ENCODE measurements around the gene GMCL1.

Gene GMCL1

DNA sequence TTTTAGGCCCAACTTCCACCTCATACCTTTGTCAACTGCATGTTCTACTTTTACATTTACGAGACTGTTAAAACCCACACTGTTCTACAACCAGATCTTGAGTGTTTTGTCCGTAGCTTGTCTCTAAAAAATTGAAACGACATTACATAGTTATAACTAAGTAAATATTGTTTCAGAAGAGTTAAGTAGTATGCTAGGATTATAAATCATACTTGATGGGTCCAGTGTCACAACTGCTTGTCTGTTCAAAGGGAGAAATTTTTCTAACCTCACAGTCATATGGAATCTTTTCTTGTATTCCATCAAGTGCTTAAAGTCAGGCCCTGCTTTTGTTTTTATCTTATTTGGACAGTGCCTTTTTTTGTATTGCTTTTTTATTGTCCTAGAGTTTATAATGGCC, 4.3 kb downstream of the GMCL1 start:
- H3K4me3 ChIP-seq (ENCODE audit: low read depth in 1 of 2, low read length in 2 of 2) = no peak overlapping the region
- H3K27ac ChIP-seq (ENCODE audit: low read length) = no peak overlapping the region
- H3K27me3 ChIP-seq (ENCODE audit: low read depth, low read length) = no peaks in the 10 kb centered on the region
- H3K36me3 ChIP-seq (ENCODE audit: control insufficient read depth in 1 of 2, insufficient read depth in 2 of 2, low read length in 2 of 2) = no peaks in the 10 kb centered on the region
- H3K9me3 ChIP-seq (ENCODE audit: control insufficient read depth in 1 of 2, low read length in 2 of 2) = no peaks in the 10 kb centered on the region
- peaks cover 0 to 16% of the 10 kb centered on the region in 2 donors for H3K4me1 ChIP-seq (ENCODE audit: control insufficient read depth in 1 of 2, insufficient read depth in 2 of 2, low read length in 2 of 2)

DNA sequence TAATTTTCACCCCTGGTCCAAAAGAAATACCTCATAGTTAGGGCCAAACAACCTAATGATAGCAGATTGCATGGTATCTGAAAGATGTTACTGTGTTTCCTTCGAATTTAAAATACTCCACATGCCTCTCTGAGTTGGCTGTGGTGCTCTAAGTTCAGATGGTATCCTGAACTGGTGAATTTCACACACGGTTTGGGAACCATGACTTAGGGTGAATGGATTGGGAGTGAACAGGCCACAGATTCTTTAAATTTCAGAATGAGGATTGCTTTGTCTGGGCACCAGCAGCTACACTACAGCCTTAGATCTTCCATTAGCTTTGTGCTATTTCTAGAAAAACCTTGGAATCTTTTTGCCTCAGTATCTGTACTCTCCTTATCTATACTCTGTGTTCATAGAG, 6.2 kb downstream of the GMCL1 start:
- H3K4me1 ChIP-seq (ENCODE audit: control insufficient read depth in 1 of 2, insufficient read depth in 2 of 2, low read length in 2 of 2) = peaks cover 0 to 15% of the 10 kb centered on the region in 2 donors
- no peak overlapping the region for H3K27ac ChIP-seq (ENCODE audit: low read length)
- H3K36me3 ChIP-seq (ENCODE audit: control insufficient read depth in 1 of 2, insufficient read depth in 2 of 2, low read length in 2 of 2) = peaks cover 0 to 2% of the 10 kb centered on the region in 2 donors
- H3K4me3 ChIP-seq (ENCODE audit: low read depth in 1 of 2, low read length in 2 of 2) = no peak overlapping the region
- no peaks in the 10 kb centered on the region for H3K9me3 ChIP-seq (ENCODE audit: control insufficient read depth in 1 of 2, low read length in 2 of 2)
- H3K27me3 ChIP-seq (ENCODE audit: low read depth, low read length) = no peaks in the 10 kb centered on the region

DNA sequence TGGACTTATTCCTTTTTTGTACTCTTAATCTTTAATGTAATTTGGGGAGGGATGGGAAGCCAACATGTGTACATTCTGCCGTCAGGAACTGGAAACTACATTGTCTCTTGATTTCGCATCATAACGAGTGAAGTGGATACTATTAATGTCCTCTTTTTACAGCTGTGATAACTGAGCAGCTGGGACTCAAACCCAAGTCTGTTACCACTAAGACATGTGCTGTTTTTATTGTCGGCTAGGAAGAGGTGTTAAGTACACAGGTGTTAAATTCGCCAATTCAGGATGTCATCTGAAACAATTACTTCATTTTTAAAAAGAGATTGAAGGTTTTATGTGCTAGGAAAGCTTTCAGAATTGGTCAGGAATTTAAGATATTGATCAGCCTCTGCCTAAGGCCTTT, 6.9 kb downstream of the GMCL1 start:
- Histone ChIP-seq H3K27ac (ENCODE audit: low read length) (no peak overlapping the region), H3K9me3 (ENCODE audit: control insufficient read depth in 1 of 2, low read length in 2 of 2) (no peaks in the 10 kb centered on the region), H3K4me1 (ENCODE audit: control insufficient read depth in 1 of 2, insufficient read depth in 2 of 2, low read length in 2 of 2) (peaks cover 0 to 11% of the 10 kb centered on the region in 2 donors), H3K27me3 (ENCODE audit: low read depth, low read length) (no peaks in the 10 kb centered on the region), H3K4me3 (ENCODE audit: low read depth in 1 of 2, low read length in 2 of 2) (no peak overlapping the region), H3K36me3 (ENCODE audit: control insufficient read depth in 1 of 2, insufficient read depth in 2 of 2, low read length in 2 of 2) (peaks cover under 1 to 5% of the 10 kb centered on the region in 2 donors)

DNA sequence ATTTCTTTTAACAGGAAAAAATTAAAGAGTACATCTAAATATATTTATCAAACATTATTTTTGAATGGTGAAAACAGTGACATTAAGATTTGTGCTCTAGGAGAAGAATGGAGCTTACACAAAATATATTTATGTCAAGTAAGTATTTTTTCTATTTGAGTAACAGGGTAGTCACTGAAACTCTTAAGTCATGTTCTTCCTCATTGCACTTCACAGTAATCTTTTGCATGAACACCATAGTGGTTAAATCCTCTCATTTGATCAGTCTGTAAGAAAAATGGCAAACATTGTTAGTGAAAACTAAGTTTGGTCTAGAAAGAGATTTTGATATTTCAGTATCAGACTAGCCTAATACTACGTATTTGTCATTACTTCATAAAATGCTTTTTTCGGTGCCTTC, 8.1 kb downstream of the GMCL1 start:
- H3K9me3 ChIP-seq (ENCODE audit: control insufficient read depth in 1 of 2, low read length in 2 of 2) = no peaks in the 10 kb centered on the region
- no peak overlapping the region for H3K4me3 ChIP-seq (ENCODE audit: low read depth in 1 of 2, low read length in 2 of 2)
- peaks cover 7 to 10% of the 10 kb centered on the region in 2 donors for H3K36me3 ChIP-seq (ENCODE audit: control insufficient read depth in 1 of 2, insufficient read depth in 2 of 2, low read length in 2 of 2)

DNA sequence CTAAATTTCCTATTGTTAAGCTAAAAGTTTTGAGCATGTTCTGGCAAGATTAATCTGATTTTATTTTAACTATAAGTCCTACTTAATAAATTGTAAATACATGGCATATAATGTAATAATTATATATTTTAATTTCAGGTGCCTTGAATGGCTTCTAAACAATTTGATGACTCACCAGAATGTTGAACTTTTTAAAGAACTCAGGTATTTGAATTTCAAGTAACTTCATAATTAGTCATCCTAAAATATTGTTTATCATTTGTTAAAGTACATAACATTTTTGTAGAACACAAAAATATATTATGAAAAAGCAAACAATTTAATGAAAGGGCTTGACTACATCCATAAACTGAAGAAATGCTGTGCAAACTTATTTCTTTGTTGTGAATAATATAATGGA, 14.5 kb downstream of the GMCL1 start:
- Histone ChIP-seq H3K36me3 (ENCODE audit: control insufficient read depth in 1 of 2, insufficient read depth in 2 of 2, low read length in 2 of 2) (peaks cover 32 to 35% of the 10 kb centered on the region in 2 donors), H3K4me3 (ENCODE audit: low read depth in 1 of 2, low read length in 2 of 2) (no peak overlapping the region), H3K9me3 (ENCODE audit: control insufficient read depth in 1 of 2, low read length in 2 of 2) (no peaks in the 10 kb centered on the region), H3K27ac (ENCODE audit: low read length) (no peak overlapping the region), H3K27me3 (ENCODE audit: low read depth, low read length) (no peaks in the 10 kb centered on the region), H3K4me1 (ENCODE audit: control insufficient read depth in 1 of 2, insufficient read depth in 2 of 2, low read length in 2 of 2) (no peaks in the 10 kb centered on the region)

More for the DNA sequence above, 8.1 kb downstream of the GMCL1 start:
- Histone ChIP-seq H3K27ac (ENCODE audit: low read length) (no peak overlapping the region), H3K4me1 (ENCODE audit: control insufficient read depth in 1 of 2, insufficient read depth in 2 of 2, low read length in 2 of 2) (peaks cover 0 to 4% of the 10 kb centered on the region in 2 donors), H3K27me3 (ENCODE audit: low read depth, low read length) (no peaks in the 10 kb centered on the region)

DNA sequence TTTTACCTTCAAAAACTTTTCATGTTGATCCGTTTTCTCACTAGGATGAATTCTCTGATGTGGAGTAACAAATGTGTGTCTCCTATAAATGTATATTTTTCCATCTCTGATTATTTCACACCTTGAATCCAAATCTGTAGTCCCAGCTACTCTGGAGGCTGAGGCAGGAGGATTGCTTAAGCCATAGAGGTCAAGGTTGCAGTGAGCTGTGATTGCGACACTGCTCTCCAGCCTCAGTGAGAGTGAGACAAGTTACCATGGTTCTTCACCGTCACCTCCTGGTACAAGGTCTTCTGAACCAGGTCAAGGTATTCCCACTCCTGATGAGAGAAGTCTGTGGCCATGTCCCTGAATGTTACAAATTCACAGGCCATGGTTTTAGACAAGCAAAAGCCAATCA, 15.1 kb downstream of the GMCL1 start:
- H3K4me3 ChIP-seq (ENCODE audit: low read depth in 1 of 2, low read length in 2 of 2) = no peak overlapping the region
- H3K4me1 ChIP-seq (ENCODE audit: control insufficient read depth in 1 of 2, insufficient read depth in 2 of 2, low read length in 2 of 2) = no peaks in the 10 kb centered on the region
- peaks cover 30 to 37% of the 10 kb centered on the region in 2 donors for H3K36me3 ChIP-seq (ENCODE audit: control insufficient read depth in 1 of 2, insufficient read depth in 2 of 2, low read length in 2 of 2)
- no peak overlapping the region for H3K27ac ChIP-seq (ENCODE audit: low read length)
- H3K27me3 ChIP-seq (ENCODE audit: low read depth, low read length) = no peaks in the 10 kb centered on the region
- H3K9me3 ChIP-seq (ENCODE audit: control insufficient read depth in 1 of 2, low read length in 2 of 2) = no peaks in the 10 kb centered on the region

DNA sequence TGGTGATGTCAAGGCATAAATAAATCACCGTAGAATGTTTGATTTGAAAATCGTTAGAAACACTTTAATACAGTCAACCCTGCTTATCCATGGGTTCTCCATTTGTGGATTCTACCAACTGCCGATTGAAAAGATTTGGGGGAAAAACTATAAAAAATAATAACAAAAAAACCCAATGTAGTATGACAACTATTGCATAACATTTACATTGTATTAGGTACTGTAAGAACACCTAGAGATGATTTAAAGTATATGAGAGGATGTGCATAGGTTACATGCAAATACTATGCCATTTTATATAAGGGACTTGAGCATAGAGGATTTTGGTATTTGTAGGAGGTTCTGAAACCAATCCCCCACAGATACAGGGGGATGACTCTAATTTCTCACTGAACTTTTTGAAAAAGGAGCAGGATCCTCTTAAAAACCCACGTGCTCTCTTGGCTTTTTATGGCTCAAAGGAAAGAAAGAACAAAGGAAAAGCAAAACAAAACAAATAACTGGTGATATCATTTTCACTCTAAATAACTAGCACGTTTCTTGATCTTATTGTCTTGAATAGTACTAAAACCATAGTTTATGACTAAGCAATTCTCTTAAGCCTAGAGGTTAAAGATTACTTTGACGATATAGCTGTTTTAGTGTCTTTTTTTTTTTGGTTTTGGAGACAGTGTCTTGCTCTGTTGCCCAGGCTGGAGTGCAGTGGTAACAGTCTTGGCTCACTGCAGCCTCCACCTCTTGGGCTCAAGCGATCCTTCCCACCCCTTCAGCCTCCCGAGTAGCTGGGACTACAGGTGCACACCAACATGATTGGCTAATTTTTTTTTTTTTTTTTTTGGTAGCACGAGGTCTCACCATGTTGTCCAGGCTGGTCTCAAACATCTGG, 17.0 kb downstream of the GMCL1 start:
- H3K4me1 ChIP-seq (ENCODE audit: control insufficient read depth in 1 of 2, insufficient read depth in 2 of 2, low read length in 2 of 2) = no peaks in the 10 kb centered on the region
- no peaks in the 10 kb centered on the region for H3K27me3 ChIP-seq (ENCODE audit: low read depth, low read length)
- H3K4me3 ChIP-seq (ENCODE audit: low read depth in 1 of 2, low read length in 2 of 2) = no peak overlapping the region
- no peaks in the 10 kb centered on the region for H3K9me3 ChIP-seq (ENCODE audit: control insufficient read depth in 1 of 2, low read length in 2 of 2)
- no peak overlapping the region for H3K27ac ChIP-seq (ENCODE audit: low read length)
- H3K36me3 ChIP-seq (ENCODE audit: control insufficient read depth in 1 of 2, insufficient read depth in 2 of 2, low read length in 2 of 2) = peaks cover 26 to 43% of the 10 kb centered on the region in 2 donors

DNA sequence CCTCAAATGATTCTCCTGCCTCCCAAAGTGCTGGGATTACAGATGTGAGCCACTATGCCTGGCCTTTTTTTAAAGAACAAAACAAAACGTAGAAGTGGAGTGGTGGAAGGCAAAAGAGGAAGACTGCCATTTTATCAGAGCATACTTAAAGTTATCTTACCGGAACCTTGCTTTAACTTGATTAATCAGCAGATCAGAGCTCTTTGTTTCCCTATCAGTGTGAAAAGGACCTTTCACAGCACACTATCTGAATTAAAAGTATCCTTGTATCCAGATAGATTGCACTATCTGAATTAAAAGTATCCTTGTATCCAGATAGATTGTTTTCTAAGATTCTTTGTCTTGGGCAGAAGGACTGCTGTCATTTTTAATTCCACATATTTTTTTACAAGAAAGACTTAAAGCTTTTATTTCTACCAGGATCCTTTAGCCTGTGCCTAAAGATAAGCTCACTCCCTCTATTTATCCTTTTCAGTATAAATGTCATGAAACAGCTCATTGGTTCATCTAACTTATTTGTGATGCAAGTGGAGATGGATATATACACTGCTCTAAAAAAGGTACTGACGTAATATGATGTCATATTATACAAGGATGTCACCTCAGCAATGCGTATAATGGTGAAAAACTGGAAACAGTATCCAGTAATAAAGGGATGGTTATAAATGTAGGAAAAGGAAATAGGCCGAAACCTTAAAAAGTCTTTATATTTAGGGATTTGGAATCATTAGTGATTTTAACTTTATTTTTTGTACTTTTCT, 17.8 kb downstream of the GMCL1 start:
- no peaks in the 10 kb centered on the region for H3K9me3 ChIP-seq (ENCODE audit: control insufficient read depth in 1 of 2, low read length in 2 of 2)
- H3K27me3 ChIP-seq (ENCODE audit: low read depth, low read length) = no peaks in the 10 kb centered on the region
- no peak overlapping the region for H3K4me3 ChIP-seq (ENCODE audit: low read depth in 1 of 2, low read length in 2 of 2)
- H3K36me3 ChIP-seq (ENCODE audit: control insufficient read depth in 1 of 2, insufficient read depth in 2 of 2, low read length in 2 of 2) = peaks cover 27 to 37% of the 10 kb centered on the region in 2 donors
- no peak overlapping the region for H3K27ac ChIP-seq (ENCODE audit: low read length)
- no peaks in the 10 kb centered on the region for H3K4me1 ChIP-seq (ENCODE audit: control insufficient read depth in 1 of 2, insufficient read depth in 2 of 2, low read length in 2 of 2)

DNA sequence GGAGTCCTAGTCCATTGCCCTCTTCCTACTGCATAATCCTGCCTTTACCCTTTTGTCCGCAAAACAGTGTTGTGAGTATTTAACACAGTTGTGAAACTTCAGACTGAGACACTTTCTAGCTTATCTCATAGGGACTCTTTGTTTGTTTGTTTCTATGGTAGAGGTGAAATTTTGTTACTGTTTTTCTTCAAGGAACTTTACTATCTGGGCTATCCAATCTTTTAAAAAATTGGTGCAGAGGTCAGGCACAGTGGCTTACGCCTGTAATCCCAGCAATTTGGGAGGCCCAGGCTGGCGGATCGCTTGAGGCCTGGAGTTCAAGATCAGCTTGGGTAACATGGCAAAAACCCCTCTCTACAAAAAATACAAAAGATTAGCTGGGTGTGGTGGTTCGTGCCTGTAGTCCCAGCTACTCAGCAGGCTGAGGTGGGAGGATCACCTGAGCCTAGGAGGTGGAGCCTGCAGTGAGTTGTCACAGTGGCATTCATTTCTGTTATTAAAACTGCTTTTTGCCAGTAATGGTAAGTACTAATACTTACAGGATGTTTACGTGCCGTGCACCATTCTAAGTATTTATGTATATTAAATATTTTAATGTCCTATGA, 18.8 kb downstream of the GMCL1 start:
- Histone ChIP-seq H3K36me3 (ENCODE audit: control insufficient read depth in 1 of 2, insufficient read depth in 2 of 2, low read length in 2 of 2) (peaks cover 24 to 36% of the 10 kb centered on the region in 2 donors), H3K4me3 (ENCODE audit: low read depth in 1 of 2, low read length in 2 of 2) (no peak overlapping the region), H3K4me1 (ENCODE audit: control insufficient read depth in 1 of 2, insufficient read depth in 2 of 2, low read length in 2 of 2) (no peaks in the 10 kb centered on the region), H3K9me3 (ENCODE audit: control insufficient read depth in 1 of 2, low read length in 2 of 2) (no peaks in the 10 kb centered on the region), H3K27me3 (ENCODE audit: low read depth, low read length) (no peaks in the 10 kb centered on the region), H3K27ac (ENCODE audit: low read length) (no peak overlapping the region)

DNA sequence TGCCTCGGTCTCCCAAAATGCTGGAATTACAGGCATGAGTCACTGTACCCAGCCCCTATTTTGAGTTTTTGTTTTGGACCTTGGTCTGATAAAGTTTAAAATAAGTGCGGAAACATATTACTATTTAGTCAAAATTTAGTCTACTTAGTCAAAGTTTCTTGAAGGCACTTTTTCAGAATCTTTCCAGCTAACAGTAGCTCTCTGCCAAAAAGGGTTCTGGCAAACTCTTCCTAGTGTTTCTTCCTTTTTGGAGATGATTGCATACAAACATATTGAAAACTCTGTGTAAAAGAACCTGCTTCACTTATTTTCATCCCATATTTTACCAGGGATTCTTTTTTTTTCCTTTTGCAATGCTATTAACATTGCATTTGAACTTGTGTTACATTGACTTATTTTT, 28.8 kb downstream of the GMCL1 start:
- peaks cover 0 to 11% of the 10 kb centered on the region in 2 donors for H3K36me3 ChIP-seq (ENCODE audit: control insufficient read depth in 1 of 2, insufficient read depth in 2 of 2, low read length in 2 of 2)
- no peak overlapping the region for H3K27ac ChIP-seq (ENCODE audit: low read length)
- no peaks in the 10 kb centered on the region for H3K27me3 ChIP-seq (ENCODE audit: low read depth, low read length)
- no peaks in the 10 kb centered on the region for H3K4me1 ChIP-seq (ENCODE audit: control insufficient read depth in 1 of 2, insufficient read depth in 2 of 2, low read length in 2 of 2)
- no peak overlapping the region for H3K4me3 ChIP-seq (ENCODE audit: low read depth in 1 of 2, low read length in 2 of 2)
- no peaks in the 10 kb centered on the region for H3K9me3 ChIP-seq (ENCODE audit: control insufficient read depth in 1 of 2, low read length in 2 of 2)

DNA sequence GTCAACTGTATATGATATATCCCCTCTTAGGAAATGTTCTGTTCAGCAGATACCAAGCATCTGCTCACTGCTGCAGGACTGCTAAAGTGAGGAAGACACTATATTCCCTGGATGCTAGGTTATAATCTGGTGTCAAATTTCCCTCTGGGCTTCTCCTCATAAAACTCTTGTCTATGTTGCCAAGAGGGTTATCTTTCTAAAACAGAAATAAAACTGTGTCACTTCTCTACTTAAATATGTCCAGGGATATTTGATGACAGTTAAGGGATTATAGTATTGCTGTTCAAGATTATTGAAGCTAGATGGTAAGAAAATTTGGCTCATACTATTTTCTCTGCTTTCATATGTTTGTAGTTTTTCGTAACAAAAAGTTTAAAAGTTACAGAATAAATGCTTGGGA, 33.8 kb downstream of the GMCL1 start:
- no peak overlapping the region for H3K27ac ChIP-seq (ENCODE audit: low read length)
- no peaks in the 10 kb centered on the region for H3K27me3 ChIP-seq (ENCODE audit: low read depth, low read length)
- H3K4me3 ChIP-seq (ENCODE audit: low read depth in 1 of 2, low read length in 2 of 2) = no peak overlapping the region
- no peaks in the 10 kb centered on the region for H3K4me1 ChIP-seq (ENCODE audit: control insufficient read depth in 1 of 2, insufficient read depth in 2 of 2, low read length in 2 of 2)
- peaks cover 20 to 34% of the 10 kb centered on the region in 2 donors for H3K36me3 ChIP-seq (ENCODE audit: control insufficient read depth in 1 of 2, insufficient read depth in 2 of 2, low read length in 2 of 2)
- no peaks in the 10 kb centered on the region for H3K9me3 ChIP-seq (ENCODE audit: control insufficient read depth in 1 of 2, low read length in 2 of 2)

Data from muscle layer of duodenum (tissue), 2 donors.